ENCODE data around the gene NCLN. TPM values are rescaled to one million over a fixed set of nuclear protein-coding genes. Genes with fewer than 3 reads are reported as not detected.
"Not testable (repeated sequence)": the region's sequence is repeated elsewhere in the genome, so short reads cannot be mapped to it uniquely, and the experiment has no call there.

Gene NCLN
- total RNA-seq, 2 experiments from 2014 or later = 49.6 to 51.9 TPM

- TF ChIP-seq, protein P1, sequence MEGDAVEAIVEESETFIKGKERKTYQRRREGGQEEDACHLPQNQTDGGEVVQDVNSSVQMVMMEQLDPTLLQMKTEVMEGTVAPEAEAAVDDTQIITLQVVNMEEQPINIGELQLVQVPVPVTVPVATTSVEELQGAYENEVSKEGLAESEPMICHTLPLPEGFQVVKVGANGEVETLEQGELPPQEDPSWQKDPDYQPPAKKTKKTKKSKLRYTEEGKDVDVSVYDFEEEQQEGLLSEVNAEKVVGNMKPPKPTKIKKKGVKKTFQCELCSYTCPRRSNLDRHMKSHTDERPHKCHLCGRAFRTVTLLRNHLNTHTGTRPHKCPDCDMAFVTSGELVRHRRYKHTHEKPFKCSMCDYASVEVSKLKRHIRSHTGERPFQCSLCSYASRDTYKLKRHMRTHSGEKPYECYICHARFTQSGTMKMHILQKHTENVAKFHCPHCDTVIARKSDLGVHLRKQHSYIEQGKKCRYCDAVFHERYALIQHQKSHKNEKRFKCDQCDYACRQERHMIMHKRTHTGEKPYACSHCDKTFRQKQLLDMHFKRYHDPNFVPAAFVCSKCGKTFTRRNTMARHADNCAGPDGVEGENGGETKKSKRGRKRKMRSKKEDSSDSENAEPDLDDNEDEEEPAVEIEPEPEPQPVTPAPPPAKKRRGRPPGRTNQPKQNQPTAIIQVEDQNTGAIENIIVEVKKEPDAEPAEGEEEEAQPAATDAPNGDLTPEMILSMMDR (IDR thresholded peaks at IDR 0.05) = no peak
- Mint-ChIP-seq H3K27ac (peak overlapping the region; percentile 56), H3K9me3 (no peaks in the 10 kb centered on the region), H3K36me3 (ENCODE audit: low read depth) (peaks cover 7% of the 10 kb centered on the region), H3K4me3 (no peak overlapping the region), H3K27me3 (no peaks in the 10 kb centered on the region), H3K4me1 (ENCODE audit: low read depth) (peaks cover 23% of the 10 kb centered on the region)
- no peaks in the 10 kb centered on the region for H3K36me3 ChIP-seq (ENCODE audit: insufficient read depth, low read length)
- intact Hi-C loops (cut with DNase I, micrococcal nuclease) = no loop called here
- no peak for ATAC-seq (ENCODE audit: poor library complexity)
- H3K4me3 ChIP-seq (ENCODE audit: low read length) = no peak overlapping the region
- peak overlapping the region in 1 of 2 donors; percentile 10 for H3K27ac ChIP-seq (ENCODE audit: low read depth in 1 of 2, low read length in 2 of 2)
- POLR2A ChIA-PET = interaction anchor here (0.7 kb wide), 1 partner anchor 584 kb away, joined by 3 read pairs; no protein-coding TSS in a partner anchor
- peak in 1 of 14 experiments; percentile 32 for DNase-seq
- CTCF ChIA-PET = interaction anchor here (1.1 kb wide), 1 partner anchor 221 kb away, joined by 3 read pairs; no protein-coding TSS in a partner anchor
- no peaks in the 10 kb centered on the region for H3K27me3 ChIP-seq (ENCODE audit: control insufficient read depth in 1 of 2, insufficient read depth in 2 of 2, low read length in 2 of 2)
- H3K9me3 ChIP-seq (ENCODE audit: control insufficient read depth in 1 of 2, insufficient read depth in 1 of 2, low read length in 2 of 2) = no peaks in the 10 kb centered on the region
- H3K4me1 ChIP-seq (ENCODE audit: insufficient read depth, low read length) = peaks cover 24% of the 10 kb centered on the region
Observed at GRCh38 chr19:3171894-3172672, 13.6 kb upstream of the NCLN start.

DNA sequence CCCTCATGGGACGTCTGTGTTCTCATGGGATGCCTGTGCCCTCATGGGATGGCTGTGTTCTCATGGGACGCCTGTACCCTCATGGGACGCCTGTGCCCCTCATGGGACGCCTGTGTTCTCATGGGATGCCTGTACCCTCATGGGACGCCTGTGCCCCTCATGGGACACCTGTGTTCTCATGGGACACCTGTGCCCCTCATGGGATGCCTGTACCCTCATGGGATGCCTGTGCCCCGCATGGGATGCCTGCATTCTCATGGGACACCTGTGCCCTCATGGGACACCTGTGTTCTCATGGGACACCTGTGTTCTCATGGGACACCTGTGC lies 13.1 kb upstream of the NCLN start:
- CTCF ChIA-PET; H3K4me3 ChIP-seq (ENCODE audit: low read length); H3K27ac Mint-ChIP-seq; H3K27me3 ChIP-seq (ENCODE audit: control insufficient read depth in 1 of 2, insufficient read depth in 2 of 2, low read length in 2 of 2); ATAC-seq (ENCODE audit: poor library complexity); H3K36me3 Mint-ChIP-seq (ENCODE audit: low read depth); H3K36me3 ChIP-seq (ENCODE audit: insufficient read depth, low read length); intact Hi-C loops (cut with DNase I, micrococcal nuclease); H3K4me3 Mint-ChIP-seq; H3K9me3 Mint-ChIP-seq; H3K27ac ChIP-seq (ENCODE audit: low read depth in 1 of 2, low read length in 2 of 2); H3K27me3 Mint-ChIP-seq; POLR2A ChIA-PET; H3K9me3 ChIP-seq (ENCODE audit: control insufficient read depth in 1 of 2, insufficient read depth in 1 of 2, low read length in 2 of 2): not testable (repeated sequence)
- peak in 1 of 14 experiments; percentile 19 for DNase-seq
- H3K4me1 ChIP-seq (ENCODE audit: insufficient read depth, low read length) = peaks cover 29% of the 10 kb centered on the region
- H3K4me1 Mint-ChIP-seq (ENCODE audit: low read depth) = peaks cover 25% of the 10 kb centered on the region

DNA sequence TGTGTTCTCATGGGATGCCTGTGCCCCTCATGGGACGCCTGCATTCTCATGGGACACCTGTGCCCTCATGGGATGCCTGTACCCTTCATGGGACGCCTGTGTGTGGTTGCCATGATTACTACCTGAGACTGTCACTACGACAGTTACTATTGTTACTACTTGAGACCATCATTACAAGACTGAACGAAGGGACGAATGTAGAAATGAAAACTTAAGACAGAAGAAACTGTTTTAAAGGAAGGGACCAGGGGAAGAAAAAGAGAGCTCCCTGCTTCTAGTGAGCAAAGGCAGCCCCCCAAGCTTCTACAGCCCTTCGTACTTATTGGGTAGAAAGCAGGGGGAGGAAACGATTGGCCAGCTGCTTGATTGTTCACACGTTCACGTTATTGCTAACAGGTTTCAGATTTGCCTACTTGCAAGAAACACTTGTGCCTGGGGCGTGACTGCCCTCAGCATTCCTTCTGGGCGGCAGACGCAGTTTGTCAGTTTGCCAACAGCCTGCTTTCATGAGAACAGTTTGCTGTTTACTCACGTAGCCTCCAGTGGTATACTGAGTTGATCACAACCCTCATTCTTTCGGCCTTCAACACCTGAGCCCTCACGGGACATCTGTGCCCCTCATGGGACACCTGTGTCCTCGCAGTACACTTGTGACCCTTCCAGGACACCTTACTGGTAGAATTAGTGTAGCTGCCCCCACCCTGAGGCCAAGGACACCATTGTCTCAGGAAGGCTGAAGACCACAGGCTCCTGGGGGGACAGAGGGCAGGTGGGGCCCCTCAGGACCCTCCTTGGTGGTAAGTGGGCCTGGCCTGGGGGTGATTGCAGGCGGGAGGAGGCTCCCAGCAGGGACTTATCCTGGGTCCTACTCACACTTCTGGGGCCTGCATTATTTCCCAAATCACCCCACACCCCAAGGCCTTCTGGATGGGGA lies 9.7 kb upstream of the NCLN start:
- peak overlapping the region; percentile 71 to 81 for H3K27ac ChIP-seq (ENCODE audit: low read depth in 1 of 2, low read length in 2 of 2)
- CTCF ChIA-PET = interaction anchor here (1.1 kb wide), 1 partner anchor 12 kb away, joined by 3 read pairs; no protein-coding TSS in a partner anchor
- Mint-ChIP-seq H3K9me3 (no peaks in the 10 kb centered on the region), H3K27ac (peak overlapping the region; percentile 100), H3K36me3 (ENCODE audit: low read depth) (peaks cover 28% of the 10 kb centered on the region), H3K4me1 (ENCODE audit: low read depth) (peaks cover 37% of the 10 kb centered on the region), H3K27me3 (no peaks in the 10 kb centered on the region), H3K4me3 (peak overlapping the region; percentile 88)
- ATAC-seq (ENCODE audit: poor library complexity) = no peak
- H3K27me3 ChIP-seq (ENCODE audit: control insufficient read depth in 1 of 2, insufficient read depth in 2 of 2, low read length in 2 of 2) = no peaks in the 10 kb centered on the region
- peaks cover 6% of the 10 kb centered on the region for H3K36me3 ChIP-seq (ENCODE audit: insufficient read depth, low read length)
- H3K9me3 ChIP-seq (ENCODE audit: control insufficient read depth in 1 of 2, insufficient read depth in 1 of 2, low read length in 2 of 2) = no peaks in the 10 kb centered on the region
- H3K4me3 ChIP-seq (ENCODE audit: low read length) = peak overlapping the region; percentile 52
- TF ChIP-seq, protein P1 (IDR thresholded peaks at IDR 0.05) = no peak
- peaks cover 32% of the 10 kb centered on the region for H3K4me1 ChIP-seq (ENCODE audit: insufficient read depth, low read length)
- peak in 9 of 14 experiments; percentile 34 to 64 (median 54) for DNase-seq
- intact Hi-C loops (cut with DNase I, micrococcal nuclease) = loop anchor here in 1 of 2 experiments (5.0 kb wide), 1 partner anchor 129 kb away; no protein-coding TSS in a partner anchor
- POLR2A ChIA-PET = interaction anchor here (0.9 to 2.0 kb wide), 3 partner anchors 10 to 225 kb away, joined by 3 to 17 read pairs (median 3); partner anchors contain the start of gene NCLN

Data from CD4-positive, alpha-beta T cell (primary cell).